ENCODE results near the gene CBFB.

DNA sequence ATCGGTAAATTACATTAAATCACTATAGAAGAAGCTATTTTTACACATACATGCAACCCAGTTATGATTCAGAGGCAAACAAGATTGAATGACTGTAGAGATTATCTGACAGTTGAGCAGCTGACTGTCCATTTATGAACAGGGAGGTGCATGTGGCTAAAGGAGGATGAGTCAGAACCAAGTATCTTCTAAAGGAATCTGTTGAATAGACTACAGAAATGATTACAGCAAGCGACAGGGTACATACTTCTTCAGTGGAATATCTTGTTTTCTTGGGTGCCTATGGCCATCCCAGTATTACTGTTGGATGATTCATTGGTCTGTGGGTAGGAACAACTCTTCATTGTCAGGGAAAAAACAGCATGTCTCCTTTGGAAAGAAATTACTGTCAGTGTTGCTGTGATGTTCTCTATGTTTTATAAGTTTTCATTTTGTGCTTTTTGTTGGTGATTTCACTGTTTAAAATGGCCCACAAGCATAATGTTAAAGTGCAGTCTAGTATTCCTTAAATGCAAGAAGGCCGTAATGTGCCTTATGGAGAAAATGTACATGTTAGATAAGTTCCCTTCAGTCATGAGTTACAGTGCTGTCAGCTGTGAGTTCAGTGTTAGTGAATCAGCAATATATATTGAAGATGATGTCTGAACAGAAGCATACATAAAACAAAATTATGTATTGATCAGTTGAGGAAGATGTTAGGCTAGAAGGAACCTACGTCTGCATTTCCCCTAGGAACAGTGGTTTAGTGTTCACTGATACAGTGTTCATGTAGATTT is 27.0 kb downstream of the CBFB start:
- TF ChIP-seq, protein P1, sequence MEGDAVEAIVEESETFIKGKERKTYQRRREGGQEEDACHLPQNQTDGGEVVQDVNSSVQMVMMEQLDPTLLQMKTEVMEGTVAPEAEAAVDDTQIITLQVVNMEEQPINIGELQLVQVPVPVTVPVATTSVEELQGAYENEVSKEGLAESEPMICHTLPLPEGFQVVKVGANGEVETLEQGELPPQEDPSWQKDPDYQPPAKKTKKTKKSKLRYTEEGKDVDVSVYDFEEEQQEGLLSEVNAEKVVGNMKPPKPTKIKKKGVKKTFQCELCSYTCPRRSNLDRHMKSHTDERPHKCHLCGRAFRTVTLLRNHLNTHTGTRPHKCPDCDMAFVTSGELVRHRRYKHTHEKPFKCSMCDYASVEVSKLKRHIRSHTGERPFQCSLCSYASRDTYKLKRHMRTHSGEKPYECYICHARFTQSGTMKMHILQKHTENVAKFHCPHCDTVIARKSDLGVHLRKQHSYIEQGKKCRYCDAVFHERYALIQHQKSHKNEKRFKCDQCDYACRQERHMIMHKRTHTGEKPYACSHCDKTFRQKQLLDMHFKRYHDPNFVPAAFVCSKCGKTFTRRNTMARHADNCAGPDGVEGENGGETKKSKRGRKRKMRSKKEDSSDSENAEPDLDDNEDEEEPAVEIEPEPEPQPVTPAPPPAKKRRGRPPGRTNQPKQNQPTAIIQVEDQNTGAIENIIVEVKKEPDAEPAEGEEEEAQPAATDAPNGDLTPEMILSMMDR (IDR thresholded peaks at IDR 0.05): no peak
- no peak for TF ChIP-seq POLR2AphosphoS5 (IDR thresholded peaks at IDR 0.05)
